IgD-negative memory B cell (primary cell): ENCODE results near the gene MGMT. TPM values are rescaled to one million over a fixed set of nuclear protein-coding genes. Genes with fewer than 3 reads are reported as not detected.
A peak's percentile ranks its signal among the peaks of the same experiment; 100 is the strongest.

Experiments used
- H3K27ac Mint-ChIP-seq, 3 donors: one replicate each; pipeline ENCODE4 v1.8.0; 2020 to 2022; ENCODE audit warnings: mild to moderate bottlenecking in 3 of 3, mixed read lengths in 3 of 3, moderate library complexity in 1 of 3
- H3K27me3 Mint-ChIP-seq: one replicate; pipeline ENCODE4 v1.8.0; 2021; ENCODE audit warnings: mixed read lengths
- H3K36me3 Mint-ChIP-seq: one replicate; pipeline ENCODE4 v1.8.0; 2020; ENCODE audit warnings: mild to moderate bottlenecking, mixed read lengths
- H3K4me1 Mint-ChIP-seq, 3 donors: one replicate each; pipeline ENCODE4 v1.8.0; 2020 to 2022; ENCODE audit warnings: mixed read lengths in 3 of 3, mild to moderate bottlenecking in 1 of 3
- H3K4me3 Mint-ChIP-seq, 4 donors: one replicate each; pipeline ENCODE4 v1.8.0; 2020 to 2022; ENCODE audit warnings: mild to moderate bottlenecking in 4 of 4, mixed read lengths in 4 of 4, moderate library complexity in 3 of 4
- H3K9me3 Mint-ChIP-seq, 3 donors: one replicate each; pipeline ENCODE4 v1.8.0; 2020 to 2021; ENCODE audit warnings: mixed read lengths in 3 of 3, mild to moderate bottlenecking in 1 of 3
- polyA plus RNA-seq: library from polyadenylated mRNA; unstranded; fragments of 300-500 nt; fragmentation: Illumina TruSeq; gene quantifications from one replicate; pipeline ENCODE4 v1.2.3, GENCODE V29; 2021

The MGMT gene
- polyA plus RNA-seq, 1 donor from 2014 or later, result 35.1 TPM

DNA sequence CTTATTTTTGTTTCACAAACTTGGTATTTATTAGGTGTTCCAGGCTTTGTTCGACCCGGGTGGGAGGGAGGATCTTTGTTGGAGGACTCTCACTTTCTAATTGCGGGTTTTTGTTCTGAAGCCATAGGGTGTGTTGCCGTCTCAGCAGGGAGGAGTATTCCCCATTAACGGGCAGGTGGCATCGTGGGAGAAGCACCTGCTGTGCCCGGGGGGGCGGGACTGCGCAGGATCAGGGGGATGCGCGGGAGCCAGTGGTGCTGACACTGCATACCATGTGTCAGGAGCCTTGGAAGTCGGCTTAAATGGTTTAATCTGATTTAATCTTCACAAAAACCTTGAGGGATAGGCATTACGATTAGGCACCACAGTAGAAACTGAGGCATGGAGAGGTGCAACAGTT is 113.0 kb downstream of the MGMT start:
- Mint-ChIP-seq H3K27ac (no peak overlapping the region), H3K9me3 (peaks cover 5 to 13% (median 6%) of the 10 kb centered on the region in 3 donors)

DNA sequence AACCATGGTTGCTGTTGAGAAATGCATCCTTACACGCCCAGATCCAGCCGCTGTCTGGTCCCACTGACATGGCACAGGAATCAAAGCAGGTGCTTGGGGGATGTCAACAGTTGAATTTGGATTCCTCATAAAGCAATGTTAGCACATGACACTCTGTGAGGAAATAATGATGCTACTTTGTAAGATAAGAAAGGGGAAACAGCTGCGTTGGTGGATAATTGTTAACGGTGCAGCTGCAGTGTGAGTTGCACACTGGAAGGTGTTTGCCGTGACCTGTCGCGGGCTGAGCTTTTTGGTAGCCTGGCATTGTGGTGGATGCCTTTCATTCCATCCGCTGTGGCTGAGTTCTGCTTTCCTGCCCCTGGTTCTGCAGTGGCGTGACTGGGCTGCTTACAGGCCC is 113.9 kb downstream of the MGMT start:
- Mint-ChIP-seq H3K36me3 (peaks cover 16% of the 10 kb centered on the region), H3K9me3 (peaks cover 6 to 13% (median 10%) of the 10 kb centered on the region in 3 donors), H3K4me3 (no peak overlapping the region), H3K4me1 (peaks cover 0 to 5% (median 0%) of the 10 kb centered on the region in 3 donors), H3K27me3 (no peaks in the 10 kb centered on the region), H3K27ac (no peak overlapping the region)

More for the DNA sequence above, 113.0 kb downstream of the MGMT start:
- H3K36me3 Mint-ChIP-seq, result peaks cover 13% of the 10 kb centered on the region
- peaks cover 0 to 5% (median 0%) of the 10 kb centered on the region in 3 donors for H3K4me1 Mint-ChIP-seq
- peak overlapping the region in 1 of 4 donors; percentile 56 for H3K4me3 Mint-ChIP-seq
- H3K27me3 Mint-ChIP-seq, result no peaks in the 10 kb centered on the region

DNA sequence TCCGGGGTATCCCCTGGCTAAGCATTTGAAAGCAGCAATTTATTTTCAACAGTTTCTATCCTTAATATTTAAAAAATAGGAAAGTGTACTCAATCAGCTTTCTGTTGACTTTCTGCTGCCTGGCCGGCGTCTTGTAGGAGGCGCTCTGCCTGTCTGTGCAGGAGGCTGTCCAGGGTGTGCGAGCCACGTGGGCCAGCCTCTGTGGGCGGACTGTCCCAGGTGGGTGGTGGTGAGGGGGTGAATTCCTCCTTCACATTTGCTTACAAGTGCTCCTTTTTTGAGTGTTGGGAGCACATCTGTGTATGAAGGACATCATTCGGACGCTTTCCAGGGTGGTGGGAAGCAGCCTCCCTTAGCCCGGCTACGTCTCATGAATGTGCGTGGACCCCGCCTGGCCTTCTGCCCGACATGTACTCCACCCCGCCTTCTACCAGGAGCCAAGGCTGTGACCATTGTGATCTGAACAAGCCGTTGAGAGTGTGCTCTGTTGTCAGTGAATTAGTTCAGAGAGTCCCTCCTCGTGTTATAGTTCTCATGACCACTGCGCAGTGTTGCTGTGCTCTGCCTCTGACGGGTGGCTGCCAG is 114.9 kb downstream of the MGMT start:
- no peak overlapping the region for H3K27ac Mint-ChIP-seq
- no peak overlapping the region for H3K4me3 Mint-ChIP-seq
- peaks cover 17% of the 10 kb centered on the region for H3K36me3 Mint-ChIP-seq
- peaks cover 0 to 5% (median 0%) of the 10 kb centered on the region in 3 donors for H3K4me1 Mint-ChIP-seq
- peaks cover 10 to 16% (median 13%) of the 10 kb centered on the region in 3 donors for H3K9me3 Mint-ChIP-seq
- H3K27me3 Mint-ChIP-seq, result no peaks in the 10 kb centered on the region

- Mint-ChIP-seq H3K4me1 (peaks cover 0 to 5% (median 0%) of the 10 kb centered on the region in 3 donors), H3K4me3 (peak overlapping the region in 1 of 4 donors; percentile 60), H3K27me3 (no peaks in the 10 kb centered on the region), H3K27ac (peak overlapping the region in 2 of 3 donors; percentile 34 to 35), H3K36me3 (peaks cover 24% of the 10 kb centered on the region), H3K9me3 (peaks cover 13 to 30% (median 14%) of the 10 kb centered on the region in 3 donors)
Observed at GRCh38 chr10:129583831-129584230, 116.8 kb downstream of the MGMT start.

DNA sequence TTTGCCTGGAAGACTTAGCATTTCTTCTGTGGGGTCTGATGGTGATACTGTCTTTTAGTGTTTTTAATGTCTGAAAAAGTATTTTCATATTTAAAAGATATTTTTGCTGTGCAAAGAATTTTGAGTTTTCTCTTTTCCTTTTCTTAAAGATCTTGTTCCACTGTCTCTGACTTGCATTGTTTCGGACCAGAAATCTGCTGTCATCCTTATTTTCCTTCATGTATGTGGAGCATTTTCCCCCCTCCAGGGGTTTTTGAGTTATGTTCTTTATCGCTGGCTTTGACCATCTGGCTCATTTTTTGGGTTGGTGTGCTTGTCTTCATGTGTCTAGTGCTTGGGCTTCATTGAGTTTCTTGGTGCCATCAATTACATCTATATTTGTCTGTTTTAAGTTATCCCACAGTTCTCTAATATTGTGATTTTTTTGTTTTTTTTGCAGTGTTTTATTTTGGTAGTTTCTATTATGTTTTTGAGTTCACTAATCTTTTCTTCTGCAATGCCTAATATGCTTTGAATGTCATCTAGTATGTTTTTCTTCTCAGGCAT is 119.9 kb downstream of the MGMT start:
- H3K4me1 Mint-ChIP-seq, result peaks cover 0 to 5% (median 0%) of the 10 kb centered on the region in 3 donors
- H3K27me3 Mint-ChIP-seq, result no peaks in the 10 kb centered on the region
- H3K9me3 Mint-ChIP-seq, result peaks cover 11 to 32% (median 14%) of the 10 kb centered on the region in 3 donors
- H3K27ac Mint-ChIP-seq, result no peak overlapping the region
- H3K4me3 Mint-ChIP-seq, result peak overlapping the region in 1 of 4 donors; percentile 63
- peaks cover 26% of the 10 kb centered on the region for H3K36me3 Mint-ChIP-seq

DNA sequence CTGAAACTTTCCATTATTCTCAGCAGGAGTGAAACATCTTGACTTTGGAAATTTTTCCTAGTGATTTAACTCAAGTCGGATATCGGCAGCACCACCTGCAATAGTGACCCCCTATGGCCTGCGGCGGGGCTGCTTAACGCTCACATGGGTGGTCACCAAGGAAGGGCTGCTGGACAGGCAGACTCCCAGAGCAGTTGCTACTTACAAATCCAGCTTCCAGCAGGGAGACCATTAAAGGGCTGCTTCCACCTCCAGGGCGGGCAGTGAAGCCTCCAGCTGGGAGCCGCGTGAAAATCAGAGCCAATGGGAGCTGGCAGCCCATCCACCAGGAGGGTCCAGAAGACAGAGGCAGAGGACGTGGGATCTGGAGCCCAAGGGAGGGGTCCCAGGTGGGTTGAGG is 122.5 kb downstream of the MGMT start:
- Mint-ChIP-seq H3K4me1 (no peaks in the 10 kb centered on the region), H3K36me3 (peaks cover 18% of the 10 kb centered on the region), H3K4me3 (no peak overlapping the region), H3K27ac (no peak overlapping the region), H3K9me3 (peaks cover 2 to 32% (median 11%) of the 10 kb centered on the region in 3 donors), H3K27me3 (no peaks in the 10 kb centered on the region)

GRCh38 chr10:129593953-129594352 is 126.9 kb downstream of the MGMT start:
- Mint-ChIP-seq H3K27me3 (no peaks in the 10 kb centered on the region), H3K4me1 (peaks cover 0 to 3% (median 0%) of the 10 kb centered on the region in 3 donors), H3K36me3 (peaks cover 9% of the 10 kb centered on the region), H3K27ac (no peak overlapping the region), H3K4me3 (no peak overlapping the region), H3K9me3 (peaks cover 0 to 11% (median 3%) of the 10 kb centered on the region in 3 donors)

DNA sequence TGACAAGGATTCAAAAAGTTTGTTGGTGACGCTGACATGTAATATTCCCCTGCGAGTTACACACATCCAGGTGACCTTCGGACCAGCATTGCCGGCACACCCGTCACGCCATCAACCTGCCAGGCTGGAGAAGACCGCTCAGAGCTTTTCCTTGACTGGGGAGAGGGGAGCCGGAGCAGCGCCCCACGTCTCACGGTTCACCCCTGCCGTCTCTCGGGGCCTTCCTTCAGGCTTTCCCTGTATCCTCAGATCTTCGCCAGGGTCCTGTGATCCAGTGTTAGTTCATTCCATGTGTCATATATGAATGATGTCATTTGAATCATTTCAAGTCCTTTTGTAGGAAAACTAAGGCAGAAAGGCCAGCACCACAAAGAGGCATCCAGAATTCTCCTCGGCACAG is 127.8 kb downstream of the MGMT start:
- Mint-ChIP-seq H3K9me3 (peaks cover 0 to 11% (median 3%) of the 10 kb centered on the region in 3 donors), H3K36me3 (peaks cover 11% of the 10 kb centered on the region), H3K4me3 (peak overlapping the region in 1 of 4 donors; percentile 55), H3K27me3 (no peaks in the 10 kb centered on the region), H3K27ac (no peak overlapping the region), H3K4me1 (peaks cover 0 to 3% (median 0%) of the 10 kb centered on the region in 3 donors)

DNA sequence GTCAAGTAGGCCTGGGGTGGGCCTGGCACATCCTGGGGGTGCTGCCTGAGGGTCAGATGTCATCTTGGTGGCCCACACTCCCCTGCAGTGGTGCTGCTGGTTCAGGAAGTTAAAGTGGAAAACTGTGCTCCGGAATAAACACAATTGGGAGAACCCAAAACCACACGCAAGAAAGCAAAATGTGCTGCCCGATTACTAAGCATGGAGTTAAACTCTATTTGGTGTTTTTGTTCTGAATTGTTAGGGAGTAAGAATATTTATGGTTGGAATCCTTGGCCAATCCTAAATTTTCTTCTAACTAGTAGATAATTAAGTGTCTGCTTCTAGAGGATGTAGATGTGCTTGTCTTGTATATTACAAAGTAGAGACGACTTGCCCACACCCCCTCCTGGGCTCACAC is 131.4 kb downstream of the MGMT start:
- Mint-ChIP-seq H3K27me3 (no peaks in the 10 kb centered on the region), H3K4me3 (no peak overlapping the region), H3K9me3 (peaks cover 0 to 8% (median 3%) of the 10 kb centered on the region in 3 donors), H3K4me1 (peaks cover 0 to 10% (median 9%) of the 10 kb centered on the region in 3 donors), H3K27ac (no peak overlapping the region), H3K36me3 (peaks cover 11% of the 10 kb centered on the region)

GRCh38 chr10:129599160-129599559 is 132.1 kb downstream of the MGMT start:
- H3K36me3 Mint-ChIP-seq, result peaks cover 11% of the 10 kb centered on the region

DNA sequence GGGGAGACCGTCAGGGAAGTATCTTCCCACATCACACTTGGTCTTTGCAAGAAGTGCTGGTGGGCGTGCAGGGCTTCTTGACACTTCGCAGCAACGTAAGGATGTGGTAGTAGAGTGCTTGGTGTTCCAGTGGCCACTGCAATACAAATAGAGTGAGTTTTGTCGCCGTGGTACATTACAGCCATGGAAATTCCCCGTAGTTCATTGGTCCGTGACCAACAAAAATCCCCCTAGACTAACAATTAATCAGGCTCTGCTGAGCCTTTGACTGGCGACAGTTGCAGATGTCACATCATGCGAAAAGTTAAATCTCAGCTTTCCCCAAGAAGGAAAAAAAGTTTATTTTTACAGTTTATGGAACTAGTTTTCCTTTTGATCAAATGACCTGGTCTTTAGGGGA is 134.7 kb downstream of the MGMT start:
- peak overlapping the region in 1 of 3 donors; percentile 57 for H3K27ac Mint-ChIP-seq
- H3K4me1 Mint-ChIP-seq, result peaks cover 22 to 33% (median 24%) of the 10 kb centered on the region in 3 donors
- no peaks in the 10 kb centered on the region for H3K27me3 Mint-ChIP-seq
- peaks cover 6% of the 10 kb centered on the region for H3K36me3 Mint-ChIP-seq
- H3K4me3 Mint-ChIP-seq, result peak overlapping the region in 1 of 4 donors; percentile 13
- H3K9me3 Mint-ChIP-seq, result peaks cover 0 to 3% (median 0%) of the 10 kb centered on the region in 3 donors

More at GRCh38 chr10:129599160-129599559, 132.1 kb downstream of the MGMT start:
- Mint-ChIP-seq H3K9me3 (peaks cover 0 to 8% (median 3%) of the 10 kb centered on the region in 3 donors), H3K4me1 (peaks cover 4 to 13% (median 9%) of the 10 kb centered on the region in 3 donors), H3K27ac (no peak overlapping the region), H3K4me3 (no peak overlapping the region), H3K27me3 (no peaks in the 10 kb centered on the region)

DNA sequence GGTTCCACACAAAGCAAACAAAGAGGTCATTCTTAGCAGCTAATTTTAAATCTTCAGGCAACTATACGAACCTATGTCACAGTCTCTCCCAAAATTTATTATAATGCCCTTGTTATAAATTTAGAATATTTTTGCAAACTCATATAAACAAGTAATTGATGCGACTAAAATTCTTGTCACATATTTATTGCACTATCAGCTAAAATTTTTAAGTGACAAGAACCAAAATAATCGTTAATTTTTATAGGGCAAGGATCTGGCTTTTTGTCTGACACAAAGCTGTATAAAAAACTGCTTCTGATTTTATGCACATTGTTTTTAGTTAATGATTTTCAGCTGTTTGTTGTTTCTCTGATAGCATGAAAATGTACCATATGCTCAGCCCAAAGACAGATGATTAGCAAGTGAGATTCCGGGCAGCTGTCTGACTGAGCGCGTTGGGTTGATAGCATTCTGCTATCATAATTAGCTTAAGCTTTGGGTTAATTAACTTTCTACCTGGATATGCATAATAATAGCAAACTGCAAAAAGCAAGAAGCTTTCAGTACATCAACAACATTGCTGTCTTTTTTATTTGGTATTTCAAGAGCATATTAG is 136.0 kb downstream of the MGMT start:
- Mint-ChIP-seq H3K27ac (peak overlapping the region in 1 of 3 donors; percentile 57), H3K4me3 (no peak overlapping the region), H3K4me1 (peaks cover 22 to 36% (median 22%) of the 10 kb centered on the region in 3 donors), H3K36me3 (peaks cover 5% of the 10 kb centered on the region), H3K9me3 (peaks cover 0 to 3% (median 0%) of the 10 kb centered on the region in 3 donors), H3K27me3 (no peaks in the 10 kb centered on the region)

GRCh38 chr10:129604333-129605032 is 137.4 kb downstream of the MGMT start:
- Mint-ChIP-seq H3K4me3 (peak overlapping the region in 3 of 4 donors; percentile 25 to 88 (median 68)), H3K27me3 (no peaks in the 10 kb centered on the region), H3K36me3 (peaks cover 2% of the 10 kb centered on the region), H3K4me1 (peaks cover 21 to 36% (median 22%) of the 10 kb centered on the region in 3 donors), H3K9me3 (no peaks in the 10 kb centered on the region), H3K27ac (peak overlapping the region; percentile 40 to 98 (median 54))

DNA sequence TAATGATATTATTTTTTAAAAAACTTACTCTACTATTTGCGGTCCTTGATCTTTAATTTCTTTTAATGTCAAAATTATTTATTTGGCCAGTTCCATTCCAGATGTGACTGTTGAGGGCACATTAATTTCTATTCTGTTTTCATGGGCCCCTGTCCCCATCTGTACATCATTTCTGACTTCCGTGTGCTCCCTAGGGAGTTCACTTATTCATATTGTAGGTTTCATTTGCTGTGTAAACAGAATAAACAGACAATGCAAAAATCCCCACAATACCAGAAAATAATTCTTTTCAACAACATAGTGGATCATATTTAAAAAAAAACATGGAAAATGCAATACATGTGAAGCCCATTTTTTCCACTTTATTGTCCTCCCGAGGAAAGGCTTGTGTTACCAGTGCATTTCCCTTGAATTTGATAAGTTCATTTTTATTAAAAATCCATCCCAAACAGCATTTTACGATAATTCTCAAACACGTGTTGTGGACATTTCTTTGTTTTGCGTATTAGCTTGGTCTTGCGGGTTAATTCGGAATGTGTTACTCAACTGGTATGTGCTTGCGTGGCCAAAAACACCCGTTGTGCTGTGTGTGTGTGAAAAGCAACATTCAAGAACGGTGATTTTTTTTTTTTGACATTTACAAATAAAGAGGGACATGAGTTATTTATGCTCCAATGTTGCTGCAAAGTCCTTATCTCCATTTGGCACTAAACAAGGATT is 138.4 kb downstream of the MGMT start:
- no peaks in the 10 kb centered on the region for H3K27me3 Mint-ChIP-seq
- H3K36me3 Mint-ChIP-seq, result no peaks in the 10 kb centered on the region
- peak overlapping the region; percentile 54 to 98 (median 78) for H3K27ac Mint-ChIP-seq
- H3K4me1 Mint-ChIP-seq, result peaks cover 24 to 36% (median 25%) of the 10 kb centered on the region in 3 donors
- peak overlapping the region; percentile 68 to 88 (median 80) for H3K4me3 Mint-ChIP-seq
- no peaks in the 10 kb centered on the region for H3K9me3 Mint-ChIP-seq
